PC-3 (cell line): ENCODE data around the gene CALR3.

Experiments
- CTCF ChIP-seq: fragments of 300-600 bp; sonication (generic); conservative IDR thresholded peaks from 2 replicates; pipeline ENCODE4 v1.5.1; 2017; ENCODE audit warnings: antibody characterized with exemption, low read depth, mild to moderate bottlenecking, low read length
- EZH2 ChIP-seq: fragments of 300-600 bp; sonication (generic); IDR thresholded peaks from one replicate; pipeline ENCODE4 v1.6.1; 2017; ENCODE audit warnings: antibody characterized with exemption, mild to moderate bottlenecking, low read length; ENCODE audit not compliant: unreplicated experiment
- EZH2phosphoT487 ChIP-seq: fragments of 300-600 bp; sonication (generic); IDR thresholded peaks from 2 replicates; pipeline ENCODE4 v1.6.1; 2018; ENCODE audit warnings: mild to moderate bottlenecking, antibody characterized with exemption, low read length, borderline replicate concordance

GRCh38 chr19:16527334-16527935 lies 31.5 kb upstream of the CALR3 start:
- TF ChIP-seq CTCF (no peak), EZH2 (no peak), EZH2phosphoT487 (no peak)
